ENCODE data around the gene AQP2.

AQP2 gene

GRCh38 chr12:49941556-49942511, 8.7 kb upstream of the AQP2 start:
- DNase-seq (ENCODE audit: low read depth in 2 of 2): no peak

- no peak for DNase-seq (ENCODE audit: low read depth in 2 of 2)
These were observed 8.0 kb upstream of the AQP2 start for GRCh38 chr12:49942512-49942893.

- DNase-seq (ENCODE audit: low read depth in 2 of 2): no peak
These were observed 7.5 kb upstream of the AQP2 start for GRCh38 chr12:49942921-49943624.

- no peak for DNase-seq (ENCODE audit: low read depth in 2 of 2)
These were observed 6.9 kb upstream of the AQP2 start for GRCh38 chr12:49943625-49943960.

GRCh38 chr12:49944046-49944445, 6.5 kb upstream of the AQP2 start:
- DNase-seq (ENCODE audit: low read depth in 2 of 2): no peak

GRCh38 chr12:49944718-49945117, 5.8 kb upstream of the AQP2 start:
- DNase-seq (ENCODE audit: low read depth in 2 of 2): no peak

- peak; percentile 80 to 85 for DNase-seq (ENCODE audit: low read depth in 2 of 2)
These were observed 5.0 kb upstream of the AQP2 start for GRCh38 chr12:49945394-49946080.

GRCh38 chr12:49946086-49946485, 4.5 kb upstream of the AQP2 start:
- DNase-seq (ENCODE audit: low read depth in 2 of 2): no peak

- DNase-seq (ENCODE audit: low read depth in 2 of 2): no peak
These were observed 4.0 kb upstream of the AQP2 start for GRCh38 chr12:49946497-49946896.

- DNase-seq (ENCODE audit: low read depth in 2 of 2): no peak
These were observed 2.8 kb upstream of the AQP2 start for GRCh38 chr12:49947593-49948226.

- no peak for DNase-seq (ENCODE audit: low read depth in 2 of 2)
These were observed 1.4 kb upstream of the AQP2 start for GRCh38 chr12:49948866-49949845.

GRCh38 chr12:49949866-49950265, 671 bp upstream of the AQP2 start:
- DNase-seq (ENCODE audit: low read depth in 2 of 2): no peak

GRCh38 chr12:49951411-49952240, 1.1 kb downstream of the AQP2 start:
- DNase-seq (ENCODE audit: low read depth in 2 of 2): no peak

- no peak for DNase-seq (ENCODE audit: low read depth in 2 of 2)
These were observed 2.0 kb downstream of the AQP2 start for GRCh38 chr12:49952391-49953055.

GRCh38 chr12:49953151-49953550, 2.6 kb downstream of the AQP2 start:
- DNase-seq (ENCODE audit: low read depth in 2 of 2): no peak

- no peak for DNase-seq (ENCODE audit: low read depth in 2 of 2)
These were observed 3.7 kb downstream of the AQP2 start for GRCh38 chr12:49953961-49954846.

- no peak for DNase-seq (ENCODE audit: low read depth in 2 of 2)
These were observed 4.6 kb downstream of the AQP2 start for GRCh38 chr12:49954863-49955830.

Data from stimulated activated CD8-positive, alpha-beta memory T cell treated with anti-CD3 and anti-CD28 coated beads, Interleukin-15, amount 100 ng/mL, for 48 hours (primary cell).